Activated CD4-positive, alpha-beta T cell treated with anti-CD3 and anti-CD28 coated beads, Interleukin-2, amount 50 U/mL, for 24 hours (primary cell): Measurements from ENCODE around the gene KDM2B.
A peak's percentile ranks its signal among the peaks of the same experiment; 100 is the strongest.
"Not testable (repeated sequence)": the region's sequence is repeated elsewhere in the genome, so short reads cannot be mapped to it uniquely, and the experiment has no call there.

ENCODE experiments used
- DNase-seq, 2 donors: peaks; one replicate each; pipeline ENCODE4 v3.0.0-alpha.2; 2020; ENCODE audit warnings: low read depth in 1 of 2, low spot score in 1 of 2

KDM2B gene

DNA sequence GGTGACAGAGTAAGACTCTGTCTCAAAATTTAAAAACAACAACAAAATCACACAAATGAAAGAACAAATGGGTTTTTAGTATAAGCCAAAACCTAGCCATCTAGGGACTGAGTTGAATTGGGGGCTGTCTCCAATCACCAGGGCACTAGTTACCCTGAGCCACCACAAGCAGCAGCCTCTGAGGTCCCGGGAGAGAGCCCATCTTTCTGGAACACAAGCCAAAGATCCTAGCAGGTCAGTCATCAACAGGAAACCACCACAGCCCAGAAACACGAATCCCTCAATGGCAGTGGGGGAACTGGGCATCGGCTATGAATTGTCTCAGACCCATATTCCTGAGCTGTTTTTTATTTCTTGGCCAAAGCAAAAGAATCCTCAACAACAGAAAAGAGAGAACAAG, 75.3 kb downstream of the KDM2B start:
- DNase-seq = no peak

DNA sequence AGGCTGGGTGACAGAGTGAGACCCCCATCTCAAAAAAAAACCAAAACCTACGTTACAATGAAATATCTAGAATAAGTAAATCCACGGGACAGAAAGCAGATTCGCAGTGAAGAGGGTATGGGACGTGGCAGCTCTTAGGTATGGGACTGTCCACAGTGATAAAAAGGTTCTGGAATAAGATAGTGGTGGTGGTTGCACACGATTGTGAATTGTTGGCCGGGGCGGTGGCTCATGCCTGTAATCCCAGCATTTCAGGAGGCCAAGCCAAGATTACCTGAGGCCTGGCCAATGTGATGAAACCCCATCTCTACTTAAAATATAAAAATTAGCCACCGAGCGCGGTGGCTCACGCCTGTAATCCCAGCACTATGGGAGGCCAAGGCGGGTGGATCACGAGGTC, 76.3 kb downstream of the KDM2B start:
- no peak for DNase-seq

DNA sequence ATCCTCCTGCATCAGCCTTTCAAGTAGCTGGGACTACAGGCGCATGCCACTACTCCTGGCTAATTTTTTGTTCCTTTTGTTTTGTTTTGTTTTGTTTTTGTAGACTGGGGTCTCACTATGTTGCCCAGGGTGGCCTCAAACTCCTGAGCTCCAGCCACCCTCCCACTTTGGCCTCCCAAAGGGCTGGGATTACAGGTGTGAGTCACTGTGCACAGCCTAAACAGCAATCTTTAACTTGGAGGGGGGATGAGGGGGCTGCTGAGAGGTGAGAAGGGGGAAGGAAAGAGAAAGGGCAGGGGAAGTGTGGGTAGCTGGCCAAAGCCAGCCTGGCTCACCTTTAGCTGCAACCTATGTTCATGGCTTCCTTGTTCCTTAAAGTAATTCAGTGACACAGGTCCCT, 77.4 kb downstream of the KDM2B start:
- no peak for DNase-seq

DNA sequence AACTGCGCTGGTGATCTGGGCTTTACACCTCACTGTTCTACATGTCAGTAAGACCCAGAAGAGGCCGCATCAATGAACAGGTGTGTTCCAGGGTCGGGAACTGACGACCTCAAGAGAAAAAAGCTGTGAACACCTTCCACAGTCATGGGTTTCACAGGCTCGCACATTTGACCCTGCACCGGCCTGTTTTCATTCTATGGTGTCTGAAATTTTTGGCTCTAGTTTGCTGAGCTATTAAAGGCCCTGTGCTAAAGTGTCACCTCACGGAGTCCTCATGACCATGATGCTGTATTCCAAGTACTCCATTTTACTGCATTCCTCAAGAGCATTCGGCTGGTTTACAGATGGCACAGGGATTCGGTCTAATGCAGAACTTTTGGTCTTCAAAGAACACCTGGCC, 78.9 kb downstream of the KDM2B start:
- DNase-seq = no peak

DNA sequence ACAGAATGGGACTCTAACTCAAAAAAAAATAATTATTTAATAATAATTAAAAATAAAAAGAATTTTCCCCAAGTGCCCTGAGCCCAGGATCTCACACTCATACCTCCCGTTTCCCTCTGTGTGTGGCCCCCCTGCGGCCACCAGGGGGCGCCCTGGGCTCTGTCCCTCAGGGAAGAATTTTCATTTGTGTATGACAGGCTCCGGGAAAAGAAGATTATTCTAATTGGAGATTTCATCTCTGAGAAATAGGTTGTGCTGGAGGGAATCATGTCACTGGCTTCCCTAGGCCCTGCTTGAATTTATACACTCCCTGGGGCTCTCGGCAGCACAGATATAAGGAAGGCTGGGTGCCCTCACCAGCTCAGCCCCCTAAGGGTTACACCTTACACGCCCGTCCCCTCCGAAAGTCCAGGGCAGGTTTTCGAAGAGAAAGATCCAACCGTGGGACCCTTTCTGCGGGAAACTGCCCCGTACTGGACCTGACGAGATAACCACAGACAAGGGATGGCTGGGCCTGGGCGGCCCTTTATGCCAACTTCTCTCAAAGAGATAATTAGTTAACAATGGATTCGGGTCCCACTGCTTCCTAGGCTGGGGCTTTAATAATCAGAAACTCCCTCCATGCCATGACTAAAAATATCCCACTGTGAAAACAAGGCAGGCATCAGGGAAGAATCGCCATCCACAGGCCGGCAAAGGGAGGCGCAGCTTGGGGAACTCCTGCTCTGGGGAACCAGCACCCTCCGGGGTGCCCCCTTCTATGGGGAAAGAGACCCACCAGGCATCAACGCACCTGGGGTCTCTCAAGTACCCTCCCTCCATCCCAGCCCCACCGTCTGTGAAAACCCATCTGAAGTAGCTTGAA, 80.7 kb downstream of the KDM2B start:
- DNase-seq = peak; percentile 60 to 61

DNA sequence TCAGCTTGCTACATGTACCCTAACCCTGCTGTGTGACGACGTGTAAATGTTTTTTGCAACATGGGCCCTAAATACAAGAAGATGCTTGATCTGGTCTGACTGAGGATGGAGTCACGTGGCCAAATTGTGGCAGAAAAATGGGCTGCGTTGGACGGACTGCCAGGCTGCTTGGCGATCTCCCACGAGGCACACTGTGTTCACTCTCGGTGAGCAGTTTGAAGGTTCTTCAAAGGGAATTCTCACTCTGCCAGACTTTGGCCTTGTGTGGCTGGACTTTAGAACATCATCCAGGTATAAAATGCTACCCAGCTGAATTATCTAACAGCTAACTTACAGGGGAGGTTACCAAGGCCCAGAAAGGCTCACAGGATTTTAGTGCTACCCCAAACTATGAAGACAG, 85.1 kb downstream of the KDM2B start:
- no peak for DNase-seq

DNA sequence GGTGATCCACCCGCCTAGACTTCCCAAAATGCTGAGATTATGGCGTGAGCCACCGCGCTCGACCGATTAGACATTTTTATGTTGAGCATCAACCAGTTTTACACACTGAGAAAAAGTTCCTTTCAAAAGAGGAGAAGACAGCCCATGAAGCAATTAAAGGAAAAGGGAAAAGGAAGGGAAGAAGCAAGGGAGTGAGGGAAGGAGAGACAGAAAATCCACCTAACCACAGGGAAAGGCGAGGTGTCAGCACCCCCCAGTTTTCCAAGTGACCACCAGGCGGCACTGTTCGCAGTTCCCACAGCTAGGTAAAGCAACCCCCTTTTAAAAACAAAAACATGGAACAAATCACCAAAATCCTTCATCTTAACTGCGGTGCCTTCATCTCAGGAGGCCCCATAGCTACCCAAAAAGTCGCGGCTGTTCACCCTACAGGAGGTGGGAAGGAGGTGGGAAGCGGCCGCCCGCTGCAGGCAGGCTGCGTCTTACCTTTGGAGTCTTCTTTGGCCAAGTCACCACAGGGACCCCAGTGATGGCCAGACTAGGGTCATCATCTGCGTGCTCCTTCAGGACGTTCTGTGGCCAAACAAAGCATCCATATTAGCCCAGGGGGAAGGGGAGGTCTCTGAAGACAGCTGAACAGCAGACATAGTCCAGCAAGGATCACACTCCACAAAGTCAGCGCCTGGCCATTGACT, 86.6 kb downstream of the KDM2B start:
- DNase-seq = peak; percentile 33

DNA sequence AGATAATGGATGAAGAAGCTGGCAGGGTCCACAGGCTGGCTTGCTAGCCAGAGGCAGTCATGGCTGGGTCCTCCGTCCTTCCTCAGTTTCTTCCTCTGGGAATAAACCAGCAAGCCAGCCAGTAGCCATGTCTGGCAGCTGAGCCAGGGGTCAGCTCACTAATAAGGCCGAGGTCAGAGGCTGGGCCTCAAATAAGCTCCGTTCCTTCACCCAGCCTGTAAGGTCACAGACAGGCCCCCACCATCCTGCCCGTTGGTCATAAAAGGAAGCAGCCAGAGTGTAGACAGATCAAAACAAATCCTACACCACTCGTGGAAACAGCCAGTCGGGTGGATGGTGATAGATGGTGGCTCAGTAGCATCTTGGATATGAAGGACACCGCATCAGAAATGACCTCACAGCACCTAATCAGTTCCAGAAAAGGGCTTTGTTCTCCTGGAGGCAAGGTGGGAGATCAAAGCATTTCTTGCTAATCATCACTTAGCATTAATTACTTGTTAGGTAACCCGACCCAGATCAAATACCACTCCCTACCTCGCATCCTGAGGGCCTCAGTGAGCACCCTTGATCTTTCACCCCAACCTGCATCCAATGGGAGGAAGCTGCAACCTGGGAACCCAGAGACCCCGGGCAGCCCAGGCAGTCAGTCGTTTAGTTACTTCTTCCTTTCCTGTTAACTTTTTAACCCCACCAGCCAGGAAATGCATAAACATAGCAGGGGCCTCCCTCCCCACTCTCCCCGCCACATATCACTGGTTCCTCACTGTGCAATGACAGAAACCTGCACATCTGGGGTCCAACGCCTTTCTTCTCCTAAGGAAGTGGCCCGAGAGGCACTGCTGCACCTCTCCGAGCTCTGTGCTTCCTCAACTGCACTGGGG, 90.2 kb downstream of the KDM2B start:
- no peak for DNase-seq

DNA sequence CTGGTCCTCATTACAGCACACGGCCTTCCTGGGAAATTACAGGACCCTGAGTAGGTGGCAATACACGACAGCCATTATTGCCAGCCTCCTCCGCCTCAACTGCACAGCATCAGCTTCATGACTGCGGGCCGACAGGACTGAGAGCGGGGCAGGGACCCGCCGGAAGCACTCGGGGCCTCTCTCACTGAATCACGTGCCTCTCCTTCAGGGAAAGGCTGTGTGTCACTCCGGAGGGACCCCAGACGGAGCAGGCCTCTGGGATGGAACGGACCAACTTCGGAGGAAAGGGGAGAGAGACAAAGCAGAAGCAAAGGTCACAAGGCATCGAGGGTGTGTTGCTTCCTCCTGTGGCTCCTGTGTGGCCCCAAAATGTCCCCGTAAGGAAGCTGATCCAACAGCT, 90.9 kb downstream of the KDM2B start:
- DNase-seq = no peak

DNA sequence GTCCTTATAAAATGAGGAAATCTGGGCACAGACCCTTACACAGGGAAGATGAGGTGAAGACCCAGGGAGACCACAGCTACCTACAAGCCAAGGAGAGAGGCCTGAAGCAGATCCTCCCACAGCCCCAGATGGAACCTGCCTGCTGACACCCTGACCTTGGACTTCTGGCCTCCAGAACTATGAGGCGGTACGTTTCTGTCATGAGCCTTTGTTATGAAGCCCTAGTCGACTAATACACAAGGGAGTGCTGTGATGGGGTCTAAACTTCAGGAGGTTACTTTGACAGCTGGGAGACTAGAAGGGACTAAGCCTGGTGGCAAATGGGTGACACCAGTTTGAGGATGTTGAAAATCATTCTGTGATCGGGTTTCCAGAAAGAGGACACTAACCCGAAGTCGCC, 95.9 kb downstream of the KDM2B start:
- no peak for DNase-seq

DNA sequence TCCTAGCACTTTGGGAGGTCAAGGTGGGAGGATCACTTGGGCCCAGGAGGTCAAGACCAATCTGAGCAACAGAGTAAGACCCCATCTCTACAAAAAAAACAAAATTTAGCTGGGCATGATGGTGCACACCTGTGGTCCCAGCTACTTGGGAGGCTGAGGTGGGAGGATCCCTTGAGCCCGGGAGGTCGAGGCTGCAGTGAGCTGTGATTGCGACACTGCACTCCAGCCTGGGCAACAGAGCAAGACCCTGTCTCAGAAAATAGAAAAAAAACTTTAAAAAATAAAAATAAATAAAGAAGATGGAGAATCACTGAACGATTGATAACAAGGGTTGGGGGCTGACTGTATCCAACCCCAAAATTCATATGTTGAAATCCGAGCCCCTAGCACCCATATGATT, 96.3 kb downstream of the KDM2B start:
- not testable (repeated sequence) for DNase-seq

DNA sequence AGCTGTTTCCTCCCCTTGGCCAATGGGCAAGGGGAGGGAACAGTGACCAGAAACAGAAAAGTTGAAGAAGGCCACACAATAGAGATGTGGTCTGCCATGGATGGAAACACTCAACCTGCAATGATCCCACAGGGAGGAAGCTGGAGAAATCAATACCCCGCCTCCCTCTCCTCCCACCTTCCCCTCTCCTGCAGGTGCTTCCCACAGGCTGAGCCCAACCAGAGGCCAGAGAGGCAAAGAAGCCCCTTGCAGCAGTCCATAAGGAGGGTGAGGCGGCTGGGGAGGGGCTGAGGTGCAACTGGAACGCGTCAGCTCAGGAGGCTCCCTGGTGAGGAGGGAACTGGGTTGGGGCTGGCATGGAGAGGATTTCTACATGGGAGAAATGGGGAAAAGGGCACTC, 96.9 kb downstream of the KDM2B start:
- no peak for DNase-seq

DNA sequence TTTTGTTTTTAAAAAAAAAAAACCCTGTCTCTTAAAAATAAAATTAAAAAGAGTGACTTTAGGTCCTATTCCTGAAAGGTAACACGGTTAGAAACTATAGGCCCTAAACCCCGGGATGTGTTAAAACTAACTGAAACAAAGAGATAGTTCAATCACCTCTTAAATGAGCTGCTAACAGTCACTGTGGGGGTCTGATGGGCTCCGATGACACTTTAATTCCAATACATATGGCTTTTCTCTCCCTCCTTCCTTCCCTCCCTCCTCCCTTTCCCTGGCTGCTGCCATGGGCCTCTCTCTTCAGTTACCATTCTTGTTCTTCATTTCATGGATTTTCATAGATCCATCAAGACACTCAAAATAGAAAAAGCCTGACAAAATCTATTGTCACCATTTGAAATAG, 104.3 kb downstream of the KDM2B start:
- no peak for DNase-seq

DNA sequence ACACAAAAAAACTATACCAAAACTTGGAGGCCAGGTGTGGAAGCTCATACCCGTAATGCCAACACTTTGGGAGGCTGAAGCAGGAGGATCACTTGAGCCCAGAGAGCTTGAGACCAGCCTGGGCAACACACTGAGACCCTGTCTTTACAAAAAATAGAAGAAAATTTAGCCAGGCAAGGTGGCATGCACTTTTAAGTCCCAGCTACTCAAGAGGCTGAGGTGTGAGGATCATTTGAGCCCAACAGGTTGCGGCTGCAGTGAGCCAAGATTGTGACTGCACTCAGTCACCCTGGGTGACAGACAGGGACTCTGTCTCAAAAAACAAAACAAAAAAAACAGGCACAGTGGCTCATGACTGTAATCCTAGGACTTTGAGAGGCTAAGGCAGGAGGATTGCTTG, 105.5 kb downstream of the KDM2B start:
- DNase-seq = no peak

DNA sequence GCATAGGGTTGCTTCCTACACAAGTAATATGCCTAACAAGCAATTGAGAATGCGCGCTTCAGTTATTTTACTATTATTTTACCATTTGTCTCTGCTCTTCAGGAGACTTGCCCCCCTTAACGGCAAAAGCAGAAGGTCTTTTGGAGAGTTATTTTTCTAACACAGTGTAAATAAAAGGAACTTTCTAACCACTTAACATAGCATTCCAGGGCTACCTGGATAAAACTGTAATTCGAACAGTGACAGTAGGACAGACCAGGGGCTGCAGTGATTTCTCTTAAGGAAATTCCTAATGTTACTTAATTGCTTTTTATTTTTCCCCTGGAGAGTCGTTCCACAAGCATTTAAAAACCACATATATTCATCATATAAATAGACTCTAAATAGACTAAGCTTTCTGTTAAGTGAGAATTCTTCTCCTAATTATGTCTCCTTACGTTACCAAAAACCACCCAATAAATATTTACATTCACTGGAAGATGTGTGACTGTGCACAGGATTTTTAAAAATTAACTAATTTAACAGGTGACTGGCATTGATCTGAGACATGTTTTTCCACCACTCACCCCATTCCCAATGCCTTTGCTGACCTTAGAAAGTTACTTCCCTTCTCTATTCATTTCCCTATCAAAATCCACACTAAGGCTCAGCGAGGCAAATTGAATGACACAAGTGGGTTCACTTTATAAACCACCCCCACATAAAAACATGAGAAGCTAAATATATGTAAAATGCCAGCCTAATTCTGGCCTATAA, 108.5 kb downstream of the KDM2B start:
- no peak for DNase-seq

DNA sequence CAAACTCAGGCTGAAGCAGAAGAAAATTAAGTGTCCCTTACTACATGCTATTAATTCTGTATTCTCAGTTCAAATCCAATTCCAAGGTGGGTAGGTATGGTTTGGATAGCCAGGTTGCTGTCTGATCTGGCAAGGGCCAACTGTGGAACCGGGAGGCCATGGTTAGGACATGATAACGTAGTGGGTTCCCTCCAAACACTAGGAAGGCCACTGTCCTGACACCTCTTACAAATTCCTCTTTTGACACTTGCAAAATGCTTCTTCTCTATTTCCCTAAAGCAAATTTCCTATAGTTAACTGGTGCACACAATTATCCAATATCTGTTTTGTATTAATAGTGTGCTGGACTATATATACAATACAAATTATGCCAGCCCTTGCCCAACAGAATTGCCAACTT, 110.1 kb downstream of the KDM2B start:
- no peak for DNase-seq

DNA sequence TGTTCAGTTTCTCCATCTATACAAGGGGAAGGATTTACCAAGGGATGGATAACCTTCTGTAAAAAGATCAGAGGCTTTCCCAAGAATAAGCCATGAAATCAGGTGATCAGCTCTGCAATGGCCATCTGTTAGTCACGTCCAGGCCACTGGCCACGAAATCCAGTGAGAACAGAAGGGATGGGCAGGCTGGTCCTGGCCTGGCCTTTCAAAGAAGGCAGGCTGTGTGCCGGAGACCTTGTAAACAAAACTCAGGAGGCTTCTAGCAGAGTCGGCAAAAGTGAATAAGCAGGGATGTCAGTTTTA, 112.4 kb downstream of the KDM2B start:
- no peak for DNase-seq

DNA sequence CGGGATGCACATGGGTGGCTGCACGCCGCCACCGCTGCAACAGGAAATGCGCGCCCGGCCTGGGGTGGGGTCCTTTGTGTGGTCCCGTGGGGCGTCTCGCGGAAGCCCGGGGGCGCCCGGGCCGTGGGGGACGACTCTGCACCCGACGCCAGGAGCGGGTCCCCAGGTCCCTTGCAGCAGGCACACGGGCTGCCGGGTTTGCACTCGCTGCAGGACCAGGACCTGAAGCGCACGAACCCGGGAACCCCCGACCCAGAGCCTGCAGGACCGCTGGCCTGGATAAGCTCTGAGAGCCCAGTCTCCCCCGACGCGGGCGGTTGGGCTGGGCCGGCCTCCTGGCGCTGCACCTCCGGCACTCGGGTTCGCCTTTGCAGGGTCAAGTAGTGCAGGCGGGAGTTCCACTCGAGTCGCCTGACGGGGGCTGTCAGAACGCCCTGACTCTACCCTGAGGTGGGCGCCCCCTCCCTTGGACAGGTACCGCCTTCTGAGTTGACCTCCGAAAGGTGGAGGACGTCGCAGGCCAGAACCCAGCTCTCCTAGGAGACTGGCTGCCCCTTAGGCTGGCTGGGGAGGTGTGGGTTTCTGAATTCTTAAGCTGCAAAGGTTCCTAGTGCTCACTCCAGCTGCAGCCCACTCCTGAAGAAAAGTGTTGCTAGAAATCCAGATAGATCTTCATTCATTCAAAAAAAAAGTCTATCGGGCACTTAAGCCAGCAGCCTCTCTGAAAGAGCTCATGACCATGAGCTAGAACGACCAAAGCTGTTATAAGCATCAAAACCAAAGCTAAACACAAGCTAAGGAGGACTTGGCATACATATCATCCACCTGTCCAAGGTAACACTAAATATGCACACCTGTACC, 113.0 kb downstream of the KDM2B start:
- DNase-seq = no peak

DNA sequence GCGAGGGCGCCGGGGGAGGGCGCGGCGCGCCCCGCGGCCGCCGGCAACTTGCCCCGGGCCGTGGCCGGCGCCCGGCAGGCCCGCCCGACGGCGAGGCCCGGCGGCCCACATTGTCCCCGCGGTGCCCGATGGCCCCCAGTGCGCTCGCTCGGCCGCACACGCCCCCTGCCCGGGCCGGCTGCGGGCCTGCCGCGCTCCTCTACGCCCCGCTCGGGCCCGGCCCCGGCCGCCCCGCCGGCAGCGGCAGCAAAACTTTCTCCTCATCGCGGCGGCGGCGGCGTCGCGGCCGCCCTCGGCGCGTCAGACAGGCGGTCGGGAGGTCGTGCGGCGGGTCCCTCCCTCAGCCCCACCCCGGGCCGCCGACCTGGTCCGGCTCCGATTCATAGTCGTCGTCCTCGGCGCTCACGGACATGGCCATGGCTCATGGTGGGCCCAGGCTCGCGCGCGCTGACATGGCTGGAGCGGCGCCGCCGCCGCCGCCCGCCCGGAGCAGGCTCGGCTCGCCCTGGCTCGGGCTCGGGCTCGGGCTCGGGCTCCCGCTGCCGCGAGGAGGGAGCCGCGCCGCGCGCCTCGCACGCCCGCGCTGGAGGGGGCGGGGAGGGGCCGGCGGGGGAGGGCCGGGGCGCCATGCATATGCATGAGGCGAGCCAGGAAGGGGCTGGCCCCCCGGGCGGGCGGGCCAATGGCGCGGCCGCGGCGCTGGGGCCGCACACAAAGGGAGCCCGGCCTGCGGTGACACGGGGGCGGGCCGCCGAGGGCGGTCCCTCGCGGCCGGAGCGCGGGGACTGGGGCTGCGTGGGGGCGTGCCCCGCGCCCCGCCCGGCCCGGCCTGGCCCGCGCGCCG, 113.8 kb downstream of the KDM2B start:
- peak; percentile 70 to 80 for DNase-seq
